Superior temporal gyrus (tissue), 1 donor: ENCODE data around the gene DMD.

Experiments
- DNase-seq: peaks from one replicate; pipeline ENCODE4 v3.0.0-alpha.2; 2016; ENCODE audit errors: extremely low spot score

DMD gene

GRCh38 chrX:32501606-32502005, 709.7 kb downstream of the DMD start:
- DNase-seq = no peak

DNA sequence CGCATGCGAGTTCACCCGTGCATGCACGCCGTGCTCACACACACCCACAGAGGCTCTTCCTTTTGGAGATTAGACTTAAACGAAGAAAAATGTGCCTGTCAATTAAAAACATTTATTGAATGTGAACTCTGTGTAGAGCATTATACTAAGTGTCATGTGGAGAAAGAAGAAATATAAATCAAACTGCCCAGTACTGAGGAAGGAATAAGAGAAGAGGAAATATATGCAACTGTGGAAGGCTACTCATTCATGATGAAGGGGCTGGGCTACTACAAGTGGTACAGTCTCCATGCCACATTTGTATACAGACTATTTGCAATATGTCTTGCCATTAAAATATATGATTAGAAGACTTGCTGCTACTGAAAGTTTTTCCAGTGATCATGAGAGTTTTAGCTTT, 714.7 kb downstream of the DMD start:
- DNase-seq = no peak

DNA sequence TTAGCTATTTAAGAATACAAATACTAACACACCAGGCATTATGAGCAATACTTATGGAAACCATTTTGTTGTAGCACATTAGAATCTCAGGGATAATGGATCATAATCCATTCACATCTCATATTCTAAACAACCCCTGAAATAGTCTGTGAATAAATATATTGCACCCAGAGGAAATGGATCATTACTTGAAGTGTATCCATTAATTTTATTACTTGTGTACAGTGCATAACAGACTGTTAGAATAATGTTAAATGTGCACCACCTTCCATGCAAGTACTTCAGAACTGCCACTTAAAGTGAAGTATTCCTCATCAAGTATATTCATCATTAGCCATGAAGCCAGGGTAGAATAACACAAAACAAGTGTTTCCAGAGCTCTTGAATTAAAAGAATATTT, 715.5 kb downstream of the DMD start:
- no peak for DNase-seq

DNA sequence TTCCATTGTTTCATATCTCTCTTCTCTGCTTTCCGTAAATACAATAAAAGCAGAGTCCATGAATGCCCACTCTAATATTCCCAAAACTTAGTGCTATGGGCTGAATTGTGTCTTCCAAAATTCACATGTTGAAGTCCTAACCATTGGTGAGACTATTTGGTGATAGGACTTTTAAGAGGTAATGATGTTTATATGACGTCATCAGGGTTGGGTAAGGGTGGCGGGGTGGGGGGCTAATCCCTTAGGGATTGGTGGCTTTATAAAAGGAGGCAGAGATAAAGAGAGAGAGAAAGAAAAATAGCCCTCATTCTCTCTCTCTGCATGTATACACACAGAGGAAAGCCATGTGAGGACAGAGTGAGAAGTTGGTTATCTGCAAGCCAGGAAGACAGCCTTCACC, 722.2 kb downstream of the DMD start:
- no peak for DNase-seq

DNA sequence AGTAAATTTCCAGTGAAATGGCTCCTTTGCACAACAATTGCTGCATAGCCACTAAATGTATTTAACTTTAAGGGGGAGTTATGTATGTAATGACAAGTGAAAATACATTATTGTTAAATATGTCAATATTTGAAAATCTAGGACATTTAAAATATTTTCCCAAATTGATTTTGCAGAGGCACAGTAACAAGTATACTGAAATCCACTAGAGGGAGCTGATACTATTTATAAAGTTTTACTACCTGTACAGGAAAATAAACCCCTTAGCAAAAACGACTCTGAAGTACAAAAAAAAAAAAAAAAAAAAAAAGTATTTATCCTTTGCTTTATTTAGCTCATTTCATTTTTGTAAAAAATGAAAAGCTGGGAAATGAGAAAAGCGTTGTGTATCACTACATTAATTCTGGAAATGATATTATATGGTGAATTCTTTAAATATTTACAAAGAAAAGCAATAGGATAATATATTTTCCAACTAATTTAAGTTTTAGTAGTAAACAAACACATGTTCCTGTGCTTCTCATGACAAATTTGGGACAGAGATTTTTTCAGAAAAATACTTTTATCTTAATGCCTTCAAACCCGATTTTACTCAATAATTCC, 727.7 kb downstream of the DMD start:
- DNase-seq = peak; percentile 32

- DNase-seq = no peak
These were observed 731.3 kb downstream of the DMD start for GRCh38 chrX:32480019-32480418.

GRCh38 chrX:32472364-32472763, 739.0 kb downstream of the DMD start:
- DNase-seq = no peak

DNA sequence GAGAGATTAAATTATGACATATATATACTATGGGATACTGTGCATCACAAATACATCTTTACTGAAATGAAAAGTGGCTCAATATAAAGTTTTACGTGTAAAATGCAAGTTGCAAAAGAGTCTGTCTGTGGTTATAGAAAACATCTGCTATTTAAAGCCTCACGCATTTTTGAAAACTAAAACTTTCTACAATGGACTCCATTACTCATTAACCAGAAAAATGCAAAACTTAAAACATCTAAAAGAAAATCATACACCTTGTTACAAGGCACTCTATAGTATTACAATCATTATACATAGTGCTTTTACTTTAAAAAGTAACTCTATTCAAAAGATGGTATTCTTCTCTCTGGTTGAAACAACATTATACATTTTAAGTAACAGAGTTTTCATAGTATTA, 755.6 kb downstream of the DMD start:
- DNase-seq = no peak

DNA sequence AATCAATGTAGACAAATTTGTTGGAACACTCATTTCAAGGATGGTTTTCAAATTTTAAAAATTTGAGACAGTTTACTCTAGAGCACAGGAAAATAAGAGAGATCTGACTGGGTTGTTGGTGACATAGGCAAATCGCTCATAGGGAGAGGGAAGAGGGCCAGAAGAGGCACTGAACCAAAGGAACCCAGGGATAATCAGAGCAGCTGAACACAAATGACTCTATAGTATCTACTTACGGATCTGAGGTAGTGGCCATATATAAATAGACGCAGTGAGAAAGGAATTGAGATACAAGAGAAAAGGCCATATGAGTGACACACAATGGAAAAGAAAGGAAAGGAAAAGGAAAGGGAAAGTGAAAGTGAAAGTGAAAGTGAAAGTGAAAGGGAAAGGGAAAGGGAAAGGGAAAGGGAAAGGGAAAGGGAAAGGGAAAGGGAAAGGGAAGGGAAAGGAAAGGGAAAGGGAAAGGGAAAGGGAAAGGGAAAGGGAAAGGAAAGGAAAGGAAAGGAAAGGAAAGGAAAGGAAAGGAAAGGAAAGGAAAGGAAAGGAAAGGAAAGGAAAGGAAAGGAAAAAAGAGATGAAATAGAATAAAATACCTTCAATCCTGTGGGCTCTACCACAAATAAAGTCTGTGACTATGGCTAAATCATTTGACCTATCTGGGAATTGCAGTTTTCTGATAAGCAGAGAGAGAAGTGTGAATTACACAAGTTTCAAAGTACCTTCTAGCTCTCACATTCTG, 759.2 kb downstream of the DMD start:
- no peak for DNase-seq

DNA sequence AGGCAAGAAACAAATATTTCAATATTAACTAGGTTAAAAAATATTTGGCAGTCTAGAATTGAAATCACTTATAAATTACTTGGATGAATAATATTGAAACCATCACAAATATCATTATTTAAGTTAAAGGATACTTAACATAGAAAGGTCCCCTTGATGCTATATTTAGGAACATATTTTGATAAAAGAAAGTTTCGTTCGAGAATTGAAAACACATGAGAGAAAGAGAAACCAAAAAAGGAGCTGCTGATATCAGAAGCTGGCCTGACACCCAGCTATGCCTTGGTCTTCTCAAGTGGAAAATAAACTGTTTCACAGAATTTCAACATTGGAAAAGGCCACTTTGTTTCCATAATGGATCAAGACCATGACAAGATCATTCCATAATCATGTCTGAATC, 762.4 kb downstream of the DMD start:
- no peak for DNase-seq

DNA sequence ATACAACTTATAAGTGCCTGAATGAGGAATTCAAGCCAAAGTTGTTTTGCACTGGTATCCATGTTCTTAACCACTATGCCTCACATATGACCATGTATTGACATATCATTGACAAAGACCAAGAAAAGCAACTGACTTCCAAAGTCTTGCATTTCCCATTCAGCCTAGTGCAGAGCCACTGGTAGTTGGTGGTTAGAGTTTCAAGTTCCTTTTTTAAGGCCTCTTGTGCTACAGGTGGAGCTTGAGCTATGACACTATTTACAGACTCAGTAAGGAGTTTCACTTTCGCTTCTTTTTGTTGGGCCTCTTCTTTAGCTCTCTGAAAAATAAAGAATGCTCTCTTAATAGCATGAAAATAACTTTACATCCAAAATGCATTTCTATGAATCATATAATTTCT, 763.0 kb downstream of the DMD start:
- no peak for DNase-seq

- DNase-seq = no peak
These were observed 763.7 kb downstream of the DMD start for GRCh38 chrX:32447640-32448039.

- DNase-seq = no peak
These were observed 767.5 kb downstream of the DMD start for GRCh38 chrX:32443841-32444240.

DNA sequence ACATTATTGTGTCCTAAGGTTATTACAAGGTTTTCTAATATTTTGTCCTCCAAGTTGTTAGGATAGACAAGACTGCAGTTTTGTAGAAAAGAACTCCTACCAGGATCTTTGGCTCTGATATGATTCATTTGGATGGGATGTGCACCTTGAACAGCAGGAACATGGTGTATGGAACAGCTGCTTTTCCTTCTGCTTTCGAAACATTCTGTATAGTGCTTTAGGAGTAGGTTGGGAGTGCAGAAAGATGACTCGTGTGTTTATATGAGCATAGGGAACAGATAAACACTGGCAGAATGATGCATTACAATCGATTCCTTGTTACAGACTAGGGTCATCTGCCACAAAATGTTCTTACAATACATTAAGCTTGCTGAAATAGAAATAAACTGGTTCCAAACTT, 790.1 kb downstream of the DMD start:
- DNase-seq = no peak

DNA sequence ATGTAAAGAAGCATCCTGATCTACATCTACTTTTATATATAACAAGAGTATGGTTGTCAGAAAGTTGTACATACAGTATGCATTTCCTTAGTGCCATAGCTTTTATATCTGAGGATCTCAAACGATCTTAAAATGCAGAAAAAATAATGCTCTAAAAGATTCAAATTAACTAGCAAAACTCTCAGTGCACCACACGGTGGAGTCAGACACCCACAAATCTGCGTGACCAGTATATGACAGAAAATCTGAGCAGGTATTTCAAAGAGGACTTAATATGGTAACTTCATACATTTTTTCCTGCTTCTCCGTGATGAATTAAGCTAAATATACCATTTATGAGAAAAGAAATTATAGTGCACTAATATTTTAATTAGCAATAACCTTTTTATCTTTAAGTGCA, 803.0 kb downstream of the DMD start:
- DNase-seq = peak; percentile 13

GRCh38 chrX:32397562-32398216, 813.7 kb downstream of the DMD start:
- DNase-seq = no peak

DNA sequence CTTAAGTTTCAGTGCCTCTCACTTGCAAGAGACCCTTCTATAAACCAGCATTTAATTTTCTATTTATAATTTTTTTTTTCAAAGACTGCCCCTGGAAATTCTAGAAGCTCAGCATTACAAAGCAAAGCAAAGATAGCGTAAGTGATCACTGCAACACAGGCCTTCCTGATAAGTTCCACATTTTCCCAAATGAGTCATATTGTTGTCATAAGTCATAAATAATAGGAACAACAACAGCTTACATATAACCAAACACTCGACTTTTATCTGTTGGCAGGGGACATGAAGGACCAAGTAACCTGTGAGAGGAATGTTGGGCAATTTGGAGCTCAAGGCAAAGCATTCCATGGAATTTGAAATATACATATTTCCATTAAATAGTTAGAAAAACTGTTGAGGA, 815.5 kb downstream of the DMD start:
- no peak for DNase-seq

- DNase-seq = no peak
These were observed 818.7 kb downstream of the DMD start for GRCh38 chrX:32392655-32393054.

GRCh38 chrX:32370456-32371205, 840.7 kb downstream of the DMD start:
- no peak for DNase-seq

GRCh38 chrX:32293962-32294700, 917.2 kb downstream of the DMD start:
- peak; percentile 6 for DNase-seq

DNA sequence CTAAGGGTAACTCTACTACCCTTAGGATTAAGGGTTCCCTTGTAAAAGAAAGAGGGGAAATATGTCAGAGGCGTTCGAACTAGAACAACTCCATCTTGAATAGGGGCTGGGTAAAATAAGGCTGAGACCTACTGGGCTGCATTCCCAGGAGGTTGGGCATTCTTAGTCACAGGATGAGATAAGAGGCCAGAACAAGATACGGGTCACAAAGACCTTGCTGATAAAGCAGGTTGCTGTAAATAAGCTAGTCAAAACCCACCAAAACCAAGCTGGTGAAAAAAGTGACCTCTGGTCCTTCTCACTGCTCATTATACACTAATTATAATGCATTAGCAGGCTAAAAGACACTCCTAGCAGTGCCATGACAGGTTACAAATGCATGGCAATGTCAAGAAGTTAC, 922.0 kb downstream of the DMD start:
- DNase-seq = no peak

DNA sequence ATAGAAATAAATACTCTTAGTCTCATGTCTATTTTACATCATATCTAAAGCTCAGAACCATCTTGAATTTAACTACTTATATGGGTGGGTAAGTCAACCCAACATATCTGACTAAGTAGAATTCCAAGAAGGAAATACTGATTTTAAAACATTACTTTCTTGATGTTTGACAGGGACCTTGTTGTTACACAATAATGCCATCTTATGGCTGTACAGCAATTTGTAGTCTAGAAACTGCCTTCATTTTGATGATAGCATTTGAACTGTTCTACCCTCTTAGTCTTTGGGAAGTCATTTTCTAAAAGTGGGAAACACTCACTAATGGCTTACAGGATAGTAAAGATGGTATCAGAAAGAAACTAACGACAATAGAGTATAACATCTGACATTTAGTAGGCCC, 929.5 kb downstream of the DMD start:
- DNase-seq = peak; percentile 10
